HFFc6 (cell line): ENCODE results near the gene CDK15. TPM values are rescaled to one million over a fixed set of nuclear protein-coding genes. Genes with fewer than 3 reads are reported as not detected.

Experiments
- DNase-seq: peaks from one replicate; pipeline ENCODE4 v3.0.0-alpha.2; 2018
- H3K27ac Mint-ChIP-seq: 2 replicates; pipeline ENCODE4 v1.8.0; 2020; ENCODE audit warnings: mild to moderate bottlenecking, mixed read lengths
- H3K27me3 Mint-ChIP-seq: 2 replicates; pipeline ENCODE4 v1.8.0; 2021; ENCODE audit warnings: mild to moderate bottlenecking, moderate library complexity, mixed read lengths; ENCODE audit not compliant: insufficient read depth
- H3K36me3 Mint-ChIP-seq: 2 replicates; pipeline ENCODE4 v1.8.0; 2021; ENCODE audit warnings: low read depth, mixed read lengths
- H3K4me1 Mint-ChIP-seq: 2 replicates; pipeline ENCODE4 v1.8.0; 2020; ENCODE audit warnings: low read depth, mixed read lengths
- H3K4me3 Mint-ChIP-seq: 2 replicates; pipeline ENCODE4 v1.8.0; 2020; ENCODE audit warnings: mild to moderate bottlenecking, moderate library complexity, mixed read lengths
- H3K9me3 Mint-ChIP-seq: 2 replicates; pipeline ENCODE4 v1.8.0; 2020; ENCODE audit warnings: mild to moderate bottlenecking, mixed read lengths
- total RNA-seq, 6 experiments: library from RNA; stranded (reverse); fragmentation: NEBNext Ultra II Directional; extraction: Animal tissue kit (Norgen Biotek cat#: 25700); gene quantifications; 2 replicates in 1 of 6; 3 replicates in 5 of 6; pipeline ENCODE4 v1.2.3, GENCODE V29; 2021
- TF ChIP-seq, protein P1 (sequence below): fragments of 200-600 bp; sonication (generic); IDR thresholded peaks from 2 replicates; pipeline ENCODE4 v1.5.0; 2021; ENCODE audit warnings: antibody characterized with exemption, mild to moderate bottlenecking

Gene CDK15
- total RNA-seq, 6 experiments from 2014 or later = 21.7 to 59.8 (median 49.4) TPM

DNA sequence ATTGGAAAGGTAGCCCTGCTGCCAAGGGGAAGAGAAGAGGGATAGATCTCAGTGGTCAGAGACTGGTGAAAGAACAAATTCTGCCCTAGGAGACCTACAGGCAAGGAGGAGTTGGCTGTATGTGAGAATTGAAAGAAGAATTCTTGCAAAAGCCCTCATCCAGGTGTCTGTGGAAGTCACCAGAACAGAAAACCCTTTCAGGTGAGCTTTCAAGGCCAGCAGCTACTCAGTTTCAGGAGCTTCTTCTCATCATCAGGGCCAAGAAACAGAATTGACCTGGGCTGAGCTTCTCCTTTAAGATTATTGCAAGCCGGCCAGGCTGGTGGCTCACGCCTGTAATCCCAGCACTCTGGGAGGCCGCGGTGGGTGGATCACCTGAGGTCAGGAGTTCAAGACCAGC lies 110.2 kb downstream of the CDK15 start:
- H3K36me3 Mint-ChIP-seq = no peaks in the 10 kb centered on the region
- H3K27ac Mint-ChIP-seq = no peak overlapping the region
- H3K4me1 Mint-ChIP-seq = peaks cover 4% of the 10 kb centered on the region; the same call in 1 of the 2 replicates
- no peak overlapping the region for H3K4me3 Mint-ChIP-seq
- TF ChIP-seq, protein P1, sequence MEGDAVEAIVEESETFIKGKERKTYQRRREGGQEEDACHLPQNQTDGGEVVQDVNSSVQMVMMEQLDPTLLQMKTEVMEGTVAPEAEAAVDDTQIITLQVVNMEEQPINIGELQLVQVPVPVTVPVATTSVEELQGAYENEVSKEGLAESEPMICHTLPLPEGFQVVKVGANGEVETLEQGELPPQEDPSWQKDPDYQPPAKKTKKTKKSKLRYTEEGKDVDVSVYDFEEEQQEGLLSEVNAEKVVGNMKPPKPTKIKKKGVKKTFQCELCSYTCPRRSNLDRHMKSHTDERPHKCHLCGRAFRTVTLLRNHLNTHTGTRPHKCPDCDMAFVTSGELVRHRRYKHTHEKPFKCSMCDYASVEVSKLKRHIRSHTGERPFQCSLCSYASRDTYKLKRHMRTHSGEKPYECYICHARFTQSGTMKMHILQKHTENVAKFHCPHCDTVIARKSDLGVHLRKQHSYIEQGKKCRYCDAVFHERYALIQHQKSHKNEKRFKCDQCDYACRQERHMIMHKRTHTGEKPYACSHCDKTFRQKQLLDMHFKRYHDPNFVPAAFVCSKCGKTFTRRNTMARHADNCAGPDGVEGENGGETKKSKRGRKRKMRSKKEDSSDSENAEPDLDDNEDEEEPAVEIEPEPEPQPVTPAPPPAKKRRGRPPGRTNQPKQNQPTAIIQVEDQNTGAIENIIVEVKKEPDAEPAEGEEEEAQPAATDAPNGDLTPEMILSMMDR = no peak
- DNase-seq = no peak
- H3K9me3 Mint-ChIP-seq = no peaks in the 10 kb centered on the region
- H3K27me3 Mint-ChIP-seq = peaks cover 2% of the 10 kb centered on the region; the same call in 1 of the 2 replicates

DNA sequence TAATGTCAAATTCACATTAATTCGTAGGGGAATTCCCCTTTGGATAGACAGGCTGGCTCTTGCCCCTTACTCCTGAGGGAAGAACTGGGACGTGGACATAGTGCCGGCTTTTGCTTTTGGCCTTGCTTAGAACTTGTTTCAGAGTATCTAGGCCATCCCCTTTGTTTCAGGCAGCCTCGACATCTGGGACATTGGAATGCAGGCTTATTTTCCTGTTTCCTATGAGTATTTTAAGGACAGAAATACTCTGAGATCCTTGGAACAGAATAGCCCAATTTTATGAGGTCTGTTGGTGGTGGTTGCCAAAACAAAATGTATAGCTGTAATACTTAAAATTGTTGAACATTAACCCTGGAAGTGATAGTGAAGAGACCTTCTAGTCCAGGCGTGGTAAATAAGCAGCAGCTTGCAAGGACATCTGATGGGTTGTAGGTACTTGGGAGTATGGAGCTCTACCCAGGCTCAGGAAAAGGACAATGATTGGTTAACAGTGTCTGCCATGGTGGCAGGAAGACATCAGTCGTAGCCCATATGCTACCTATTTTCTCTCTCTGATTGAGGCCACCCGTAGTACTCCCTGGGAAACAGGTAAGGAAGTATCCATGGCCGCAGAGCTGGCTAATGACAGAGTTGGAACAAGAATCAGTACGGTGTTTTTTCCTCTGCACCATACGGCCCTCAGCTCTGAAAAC lies 112.4 kb downstream of the CDK15 start:
- Mint-ChIP-seq H3K4me3 (no peak overlapping the region), H3K27ac (no peak overlapping the region), H3K4me1 (peaks cover 7% of the 10 kb centered on the region; the same call in 1 of the 2 replicates), H3K9me3 (no peaks in the 10 kb centered on the region), H3K27me3 (peaks cover 2% of the 10 kb centered on the region; the same call in 1 of the 2 replicates), H3K36me3 (no peaks in the 10 kb centered on the region)
- DNase-seq = no peak
- TF ChIP-seq, protein P1 = no peak

- no peaks in the 10 kb centered on the region for H3K36me3 Mint-ChIP-seq
- peaks cover 7% of the 10 kb centered on the region; the same call in 1 of the 2 replicates for H3K4me1 Mint-ChIP-seq
- H3K27me3 Mint-ChIP-seq = peaks cover 2% of the 10 kb centered on the region; the same call in 1 of the 2 replicates
- no peaks in the 10 kb centered on the region for H3K9me3 Mint-ChIP-seq
- DNase-seq = no peak
- TF ChIP-seq, protein P1 = no peak
- no peak overlapping the region for H3K4me3 Mint-ChIP-seq
- H3K27ac Mint-ChIP-seq = no peak overlapping the region
Measured at GRCh38 chr2:201919308-201919634, 112.9 kb downstream of the CDK15 start.

DNA sequence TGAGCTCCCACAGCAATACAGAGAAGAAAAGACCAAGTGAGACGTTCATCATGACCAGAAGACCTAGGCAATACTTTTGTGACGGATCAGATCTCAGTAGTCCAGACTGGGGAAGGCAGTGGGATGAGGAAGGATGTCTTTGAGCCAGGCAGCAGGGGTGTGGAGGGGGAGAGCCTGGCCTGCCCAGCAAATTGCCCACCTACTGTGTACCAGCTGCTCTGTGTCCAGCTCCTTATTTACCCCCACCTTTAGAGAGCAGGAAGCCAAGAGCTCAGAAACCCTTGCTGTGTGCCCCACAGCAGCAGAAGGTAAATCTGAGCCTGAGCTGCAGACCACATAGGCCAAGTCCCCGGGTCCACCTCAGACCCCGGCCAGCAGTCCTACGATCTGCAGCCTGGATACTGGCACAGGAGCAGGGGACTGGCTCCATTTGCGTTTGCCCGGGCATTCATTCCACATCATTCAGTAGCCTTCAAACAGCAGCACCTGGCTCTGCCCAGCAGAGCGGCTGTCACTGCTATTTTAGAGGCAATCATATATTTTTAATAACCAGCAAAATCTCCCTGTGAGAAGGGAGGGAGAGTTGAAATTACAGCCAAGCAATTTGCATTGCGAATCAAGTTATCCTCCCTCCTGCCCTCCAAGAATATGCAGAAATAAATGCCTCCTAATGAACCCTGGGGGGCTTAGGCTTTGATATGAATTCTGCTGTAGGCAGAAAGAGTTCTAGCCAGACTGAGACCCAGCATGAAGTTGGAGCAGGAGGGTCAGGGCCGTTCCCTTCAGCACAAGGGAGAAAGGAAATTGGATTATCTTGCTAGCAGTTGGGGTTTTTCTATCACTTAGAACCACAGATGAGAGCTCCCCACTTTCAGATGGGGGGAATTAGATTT lies 117.3 kb downstream of the CDK15 start:
- no peak overlapping the region for H3K4me3 Mint-ChIP-seq
- peaks cover 19% of the 10 kb centered on the region for H3K4me1 Mint-ChIP-seq
- DNase-seq = no peak
- H3K36me3 Mint-ChIP-seq = no peaks in the 10 kb centered on the region
- no peaks in the 10 kb centered on the region for H3K9me3 Mint-ChIP-seq
- TF ChIP-seq, protein P1 = no peak
- peaks cover 2% of the 10 kb centered on the region; the same call in 1 of the 2 replicates for H3K27me3 Mint-ChIP-seq
- H3K27ac Mint-ChIP-seq = no peak overlapping the region

GRCh38 chr2:201924453-201924852 lies 118.1 kb downstream of the CDK15 start:
- TF ChIP-seq, protein P1 = no peak
- H3K27me3 Mint-ChIP-seq = peaks cover under 1% of the 10 kb centered on the region; the same call in 1 of the 2 replicates

More at GRCh38 chr2:201924453-201924852, 118.1 kb downstream of the CDK15 start:
- Mint-ChIP-seq H3K9me3 (no peaks in the 10 kb centered on the region), H3K27ac (no peak overlapping the region), H3K36me3 (no peaks in the 10 kb centered on the region), H3K4me1 (peaks cover 19% of the 10 kb centered on the region), H3K4me3 (no peak overlapping the region)
- no peak for DNase-seq
